ENCODE measurements around the gene CDK5.

Gene CDK5

GRCh38 chr7:151057506-151057988 is at the start of gene CDK5:
Gene CDK5 (minus strand): TSS chr7:151057897. CDS start chr7:151057848, 49 bp downstream.
- Histone ChIP-seq H3K9me3 (ENCODE audit: low read length) (no peaks in the 10 kb centered on the region), H3K27ac (ENCODE audit: low read depth, low read length, poor library complexity, severe bottlenecking) (peak within 1 kb of the TSS; percentile 82), H3K79me2 (ENCODE audit: insufficient read depth, low read length) (no peaks in the 10 kb centered on the region; the same call in 1 of the 2 replicates), H2AFZ (ENCODE audit: low read length) (0 out of 2 replicates have a peak within 1 kb of the TSS, but pooled peaks have one; percentile 5), H3K36me3 (ENCODE audit: insufficient read depth, low read length) (peaks cover 3% of the 10 kb centered on the region; the same call in 1 of the 2 replicates), H3K4me1 (ENCODE audit: insufficient read depth, low read length, severe bottlenecking) (peaks cover 41% of the 10 kb centered on the region), H3F3A (ENCODE audit: insufficient read depth, low read length) (0 out of 2 replicates have a peak, but pooled peaks cover 7% of the 10 kb centered on the region), H3K4me3 (ENCODE audit: low read depth, low read length, poor library complexity, severe bottlenecking) (peak within 1 kb of the TSS; percentile 90), H3K27me3 (ENCODE audit: insufficient read depth, low read length) (no peaks in the 10 kb centered on the region), H3K4me2 (ENCODE audit: low read length) (peak within 1 kb of the TSS; percentile 85), H4K20me1 (ENCODE audit: insufficient read depth, low read length) (no peaks in the 10 kb centered on the region), H3K9ac (ENCODE audit: low read length) (peak within 1 kb of the TSS; percentile 79), H3K9me2 (ENCODE audit: low read depth, low read length) (no peaks in the 10 kb centered on the region)
- TF ChIP-seq EZH2 (IDR thresholded peaks at IDR 0.05; ENCODE audit: borderline replicate concordance, low read length) (no peak), CTCF (IDR thresholded peaks at IDR 0.05; ENCODE audit: low read length) (no peak)

GRCh38 chr7:151104411-151105235 is 46.9 kb upstream of the CDK5 start:
- Histone ChIP-seq H3K9ac (ENCODE audit: low read length) (no peak overlapping the region), H4K20me1 (ENCODE audit: insufficient read depth, low read length) (no peaks in the 10 kb centered on the region), H3K4me2 (ENCODE audit: low read length) (no peak overlapping the region), H3F3A (ENCODE audit: insufficient read depth, low read length) (no peaks in the 10 kb centered on the region), H3K9me3 (ENCODE audit: low read length) (no peaks in the 10 kb centered on the region), H3K36me3 (ENCODE audit: insufficient read depth, low read length) (no peaks in the 10 kb centered on the region), H2AFZ (ENCODE audit: low read length) (no peak overlapping the region), H3K4me3 (ENCODE audit: low read depth, low read length, poor library complexity, severe bottlenecking) (no peak overlapping the region), H3K27ac (ENCODE audit: low read depth, low read length, poor library complexity, severe bottlenecking) (no peak overlapping the region), H3K9me2 (ENCODE audit: low read depth, low read length) (no peaks in the 10 kb centered on the region), H3K4me1 (ENCODE audit: insufficient read depth, low read length, severe bottlenecking) (no peaks in the 10 kb centered on the region), H3K79me2 (ENCODE audit: insufficient read depth, low read length) (no peaks in the 10 kb centered on the region), H3K27me3 (ENCODE audit: insufficient read depth, low read length) (peaks cover 15% of the 10 kb centered on the region; the same call in 1 of the 2 replicates)
- TF ChIP-seq EZH2 (IDR thresholded peaks at IDR 0.05; ENCODE audit: borderline replicate concordance, low read length): no peak
- TF ChIP-seq CTCF (IDR thresholded peaks at IDR 0.05; ENCODE audit: low read length): no peak

GRCh38 chr7:151103973-151104372 is 46.3 kb upstream of the CDK5 start:
- no peaks in the 10 kb centered on the region for H4K20me1 ChIP-seq (ENCODE audit: insufficient read depth, low read length)
- no peak overlapping the region for H3K27ac ChIP-seq (ENCODE audit: low read depth, low read length, poor library complexity, severe bottlenecking)
- H3K4me3 ChIP-seq (ENCODE audit: low read depth, low read length, poor library complexity, severe bottlenecking): no peak overlapping the region
- H2AFZ ChIP-seq (ENCODE audit: low read length): no peak overlapping the region
- no peaks in the 10 kb centered on the region for H3K4me1 ChIP-seq (ENCODE audit: insufficient read depth, low read length, severe bottlenecking)
- H3K4me2 ChIP-seq (ENCODE audit: low read length): no peak overlapping the region
- TF ChIP-seq CTCF (IDR thresholded peaks at IDR 0.05; ENCODE audit: low read length) (no peak), EZH2 (IDR thresholded peaks at IDR 0.05; ENCODE audit: borderline replicate concordance, low read length) (0 out of 2 replicates have a peak, but pooled peaks have one; percentile 85)
- no peaks in the 10 kb centered on the region for H3F3A ChIP-seq (ENCODE audit: insufficient read depth, low read length)
- no peaks in the 10 kb centered on the region for H3K9me3 ChIP-seq (ENCODE audit: low read length)
- peaks cover 12% of the 10 kb centered on the region; the same call in 1 of the 2 replicates for H3K27me3 ChIP-seq (ENCODE audit: insufficient read depth, low read length)
- no peaks in the 10 kb centered on the region for H3K79me2 ChIP-seq (ENCODE audit: insufficient read depth, low read length)
- H3K9ac ChIP-seq (ENCODE audit: low read length): no peak overlapping the region
- no peaks in the 10 kb centered on the region for H3K36me3 ChIP-seq (ENCODE audit: insufficient read depth, low read length)
- H3K9me2 ChIP-seq (ENCODE audit: low read depth, low read length): no peaks in the 10 kb centered on the region
